ENCODE data around the gene ANKRD66.

- TF ChIP-seq CTCF (IDR thresholded peaks at IDR 0.05; ENCODE audit: low read depth, low read length, missing input control) (no peak), SP1 (IDR thresholded peaks at IDR 0.05) (no peak), REST (IDR thresholded peaks at IDR 0.05) (no peak), YY1 (IDR thresholded peaks at IDR 0.05) (no peak), MAX (IDR thresholded peaks at IDR 0.05) (no peak), TAF1 (conservative IDR thresholded peaks at IDR 0.05) (no peak), ATF3 (IDR thresholded peaks at IDR 0.05) (no peak)
These were observed 9.8 kb upstream of the ANKRD66 start for GRCh38 chr6:46736906-46737305.
